PFSK-1 (cell line): ENCODE data around the gene DNAI4.

Experiments
- POLR2AphosphoS5 ChIP-seq: IDR thresholded peaks from 2 replicates; pipeline ENCODE4 v1.6.1; 2012; ENCODE audit warnings: low read depth, mild to moderate bottlenecking, control low read depth, low read length, moderate library complexity
- SIN3A ChIP-seq: IDR thresholded peaks from 2 replicates; pipeline ENCODE4 v1.6.1; 2012; ENCODE audit warnings: mild to moderate bottlenecking, low read length, moderate library complexity, borderline replicate concordance; ENCODE audit not compliant: insufficient read depth
- TF ChIP-seq, protein P1 (sequence below), 2 experiments: IDR thresholded peaks; 2 replicates each; pipeline versions ENCODE4 v1.6.1 to v1.8.0; 2011 to 2012; ENCODE audit warnings: low read depth in 2 of 2, low read length in 2 of 2, control low read depth in 1 of 2, inconsistent platforms in 1 of 2, mild to moderate bottlenecking in 1 of 2, moderate library complexity in 1 of 2; ENCODE audit not compliant: insufficient read depth in 1 of 2

DNA sequence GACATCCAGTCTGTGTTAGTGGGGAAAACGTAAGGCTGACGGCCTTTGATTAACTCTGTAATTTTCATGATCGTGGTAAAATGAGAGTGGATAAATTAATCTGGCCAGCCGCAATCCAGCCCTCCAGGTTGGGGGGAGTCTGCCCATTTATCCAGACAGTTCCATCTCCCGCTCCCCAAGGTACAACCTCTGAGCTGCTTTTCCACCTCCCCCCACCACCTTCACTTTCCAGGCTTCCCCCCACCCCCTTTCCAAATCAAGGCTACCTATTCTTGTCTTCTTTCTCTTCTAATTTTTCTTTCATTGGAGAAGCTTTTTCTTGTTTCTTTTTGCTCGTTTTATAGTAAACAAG lies 6.1 kb upstream of the DNAI4 start:
- TF ChIP-seq, protein P1, sequence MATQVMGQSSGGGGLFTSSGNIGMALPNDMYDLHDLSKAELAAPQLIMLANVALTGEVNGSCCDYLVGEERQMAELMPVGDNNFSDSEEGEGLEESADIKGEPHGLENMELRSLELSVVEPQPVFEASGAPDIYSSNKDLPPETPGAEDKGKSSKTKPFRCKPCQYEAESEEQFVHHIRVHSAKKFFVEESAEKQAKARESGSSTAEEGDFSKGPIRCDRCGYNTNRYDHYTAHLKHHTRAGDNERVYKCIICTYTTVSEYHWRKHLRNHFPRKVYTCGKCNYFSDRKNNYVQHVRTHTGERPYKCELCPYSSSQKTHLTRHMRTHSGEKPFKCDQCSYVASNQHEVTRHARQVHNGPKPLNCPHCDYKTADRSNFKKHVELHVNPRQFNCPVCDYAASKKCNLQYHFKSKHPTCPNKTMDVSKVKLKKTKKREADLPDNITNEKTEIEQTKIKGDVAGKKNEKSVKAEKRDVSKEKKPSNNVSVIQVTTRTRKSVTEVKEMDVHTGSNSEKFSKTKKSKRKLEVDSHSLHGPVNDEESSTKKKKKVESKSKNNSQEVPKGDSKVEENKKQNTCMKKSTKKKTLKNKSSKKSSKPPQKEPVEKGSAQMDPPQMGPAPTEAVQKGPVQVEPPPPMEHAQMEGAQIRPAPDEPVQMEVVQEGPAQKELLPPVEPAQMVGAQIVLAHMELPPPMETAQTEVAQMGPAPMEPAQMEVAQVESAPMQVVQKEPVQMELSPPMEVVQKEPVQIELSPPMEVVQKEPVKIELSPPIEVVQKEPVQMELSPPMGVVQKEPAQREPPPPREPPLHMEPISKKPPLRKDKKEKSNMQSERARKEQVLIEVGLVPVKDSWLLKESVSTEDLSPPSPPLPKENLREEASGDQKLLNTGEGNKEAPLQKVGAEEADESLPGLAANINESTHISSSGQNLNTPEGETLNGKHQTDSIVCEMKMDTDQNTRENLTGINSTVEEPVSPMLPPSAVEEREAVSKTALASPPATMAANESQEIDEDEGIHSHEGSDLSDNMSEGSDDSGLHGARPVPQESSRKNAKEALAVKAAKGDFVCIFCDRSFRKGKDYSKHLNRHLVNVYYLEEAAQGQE (IDR thresholded peaks at IDR 0.05; ENCODE audit: insufficient read depth in 1 of 2, low read depth in 2 of 2, low read length in 2 of 2), result no peak
- no peak for TF ChIP-seq POLR2AphosphoS5
- TF ChIP-seq SIN3A, result no peak
